Pulmonary artery endothelial cell (primary cell): Measurements from ENCODE around the gene FA2H. TPM values are rescaled to one million over a fixed set of nuclear protein-coding genes. Genes with fewer than 3 reads are reported as not detected.
"Not testable (repeated sequence)": the region's sequence is repeated elsewhere in the genome, so short reads cannot be mapped to it uniquely, and the experiment has no call there.

Source experiments
- DNase-seq: peaks from one replicate; pipeline ENCODE4 v3.0.0-alpha.2; 2011; ENCODE audit warnings: low read depth, low spot score
- total RNA-seq: library from RNA; depleted of rRNA; stranded (reverse); fragments of >200 nt; gene quantifications from 2 replicates; pipeline ENCODE4 v1.2.3, GENCODE V29; 2014

FA2H gene
- total RNA-seq, 1 donor from 2014 or later: not detected

- no peak for DNase-seq
These were observed 92.1 kb downstream of the FA2H start for GRCh38 chr16:74682556-74682955.

DNA sequence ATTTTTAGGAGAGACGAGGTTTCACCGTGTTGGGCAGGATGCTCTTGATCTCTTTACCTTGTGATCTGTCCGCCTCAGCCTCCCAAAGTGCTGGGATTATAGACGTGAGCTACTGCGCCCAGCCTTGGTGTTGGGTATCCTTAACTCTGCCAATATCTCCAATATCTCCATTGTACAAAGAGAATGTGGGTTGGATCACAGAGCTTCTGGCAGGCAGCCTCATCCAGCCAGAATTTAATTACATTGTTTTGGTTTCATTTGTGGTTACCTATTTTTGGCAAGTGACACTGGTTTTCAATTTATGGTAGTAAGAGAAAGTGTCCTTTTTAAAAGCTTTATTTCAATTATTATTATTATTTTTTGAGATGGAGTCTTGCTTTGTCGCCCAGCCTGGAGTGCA lies 93.9 kb downstream of the FA2H start:
- no peak for DNase-seq

DNA sequence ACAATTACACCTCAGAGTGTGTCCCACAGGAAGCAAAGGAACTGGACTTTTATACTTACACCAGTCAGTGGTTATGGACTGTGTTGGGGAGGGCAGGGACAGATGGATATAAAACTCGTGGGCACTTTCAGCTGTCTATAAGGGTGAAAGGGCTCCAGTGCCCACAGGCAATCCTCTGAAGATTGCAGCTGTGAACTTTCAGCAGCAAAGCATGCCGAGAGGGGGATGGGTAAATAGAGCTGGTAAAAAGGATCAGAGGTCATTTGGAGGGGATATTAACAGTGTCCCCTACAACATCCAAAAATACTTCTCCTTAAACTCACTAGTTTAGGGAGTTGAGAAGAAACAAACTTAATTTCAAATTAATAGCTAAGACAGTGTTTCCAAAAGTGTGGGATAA lies 94.6 kb downstream of the FA2H start:
- no peak for DNase-seq

GRCh38 chr16:74677868-74678267 lies 96.8 kb downstream of the FA2H start:
- no peak for DNase-seq

DNA sequence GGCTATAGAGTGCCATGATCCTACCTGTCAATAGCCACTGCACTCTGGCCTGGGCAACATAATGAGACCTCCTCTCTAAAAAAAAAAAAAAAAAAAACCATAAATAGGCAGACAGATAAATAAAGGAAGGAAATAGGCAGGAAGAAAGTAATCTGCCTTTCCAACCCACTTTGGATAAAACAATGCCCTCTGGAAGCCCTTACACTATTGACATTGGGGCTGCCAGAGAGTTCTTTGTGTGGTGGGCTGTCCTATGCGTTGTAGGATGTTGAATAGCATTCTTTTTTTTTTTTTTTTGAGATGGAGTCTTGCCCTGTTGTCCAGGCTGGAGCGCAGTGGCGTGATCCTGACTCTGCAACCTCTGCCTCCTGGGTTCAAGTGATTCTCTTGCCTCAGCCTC lies 100.7 kb downstream of the FA2H start:
- DNase-seq: no peak

GRCh38 chr16:74668877-74669276 lies 105.7 kb downstream of the FA2H start:
- DNase-seq: not testable (repeated sequence)

- no peak for DNase-seq
These were observed 107.3 kb downstream of the FA2H start for GRCh38 chr16:74667255-74667700.

- DNase-seq: peak; percentile 97
These were observed 108.0 kb downstream of the FA2H start, which contains the start of gene RFWD3 for GRCh38 chr16:74666425-74667254. Gene RFWD3, minus strand, starts transcription at chr16:74666877. Its CDS starts 5,428 bp downstream, at chr16:74661449.

DNA sequence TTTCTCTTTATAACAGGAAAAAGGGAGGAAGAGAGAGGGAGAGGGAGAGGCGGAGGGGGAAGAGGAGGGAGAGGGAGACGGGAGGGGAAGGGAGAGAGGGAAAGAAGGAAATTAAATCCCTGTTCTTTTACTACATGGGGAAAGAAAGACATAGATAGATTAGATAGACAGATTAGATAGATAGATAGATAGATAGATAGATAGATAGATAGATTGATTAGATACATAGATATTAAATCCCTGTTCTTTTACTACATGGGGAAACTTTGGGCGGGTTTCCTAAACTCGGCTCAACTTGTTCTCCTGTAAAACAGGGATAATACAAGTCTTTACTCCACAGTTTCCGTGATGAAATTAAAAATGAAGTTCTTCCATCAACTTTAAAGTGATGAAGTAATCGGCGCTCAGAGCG lies 108.6 kb downstream of the FA2H start:
- DNase-seq: no peak

Other genes with a start within 250 kb of the FA2H start
- gene GLG1, start 167.7 kb downstream of the FA2H start, total RNA-seq: 112 and 156 TPM in 2 replicates
- gene RFWD3, start 107.9 kb downstream of the FA2H start, total RNA-seq: 31.7 and 35.5 TPM in 2 replicates
- gene MLKL, start 74.0 kb downstream of the FA2H start, total RNA-seq: 23.5 and 45.2 TPM in 2 replicates
- gene WDR59, start 210.3 kb upstream of the FA2H start, total RNA-seq: 16.9 and 18.9 TPM in 2 replicates
- 16.9 and 21.9 TPM in 2 replicates for gene ZNRF1, start 224.2 kb upstream of the FA2H start, total RNA-seq